GM21576 (cell line): ENCODE measurements around the gene GPX5.
"Not testable (repeated sequence)": the region's sequence is repeated elsewhere in the genome, so short reads cannot be mapped to it uniquely, and the experiment has no call there.

ENCODE experiments used
- ATAC-seq: cut with Tn5 transposase; IDR thresholded peaks from one replicate; pipeline ENCODE4 v1.9.1; 2021; ENCODE audit warnings: mild to moderate bottlenecking, moderate library complexity; ENCODE audit not compliant: unreplicated experiment

GPX5 gene

GRCh38 chr6:28525496-28526039, at the start of gene GPX5:
TSS of gene GPX5 (plus strand) at chr6:28525881. CDS start at chr6:28526014, 133 bp downstream.
- ATAC-seq: no peak

- ATAC-seq: no peak
Measured at GRCh38 chr6:28478518-28478917, 47.2 kb upstream of the GPX5 start.

- ATAC-seq: no peak
Measured at GRCh38 chr6:28480253-28480932, 45.3 kb upstream of the GPX5 start.

- no peak for ATAC-seq
Measured at GRCh38 chr6:28485482-28485881, 40.2 kb upstream of the GPX5 start.

- ATAC-seq: no peak
Measured at GRCh38 chr6:28486533-28486932, 39.1 kb upstream of the GPX5 start.

- no peak for ATAC-seq
Measured at GRCh38 chr6:28486988-28487742, 38.5 kb upstream of the GPX5 start.

GRCh38 chr6:28488916-28489365, 36.7 kb upstream of the GPX5 start:
- ATAC-seq: peak; percentile 22

GRCh38 chr6:28489366-28490204, 36.1 kb upstream of the GPX5 start:
- peak; percentile 75 for ATAC-seq

- ATAC-seq: peak; percentile 18
Measured at GRCh38 chr6:28490205-28490890, 35.3 kb upstream of the GPX5 start.

- no peak for ATAC-seq
Measured at GRCh38 chr6:28491984-28492317, 33.7 kb upstream of the GPX5 start.

- ATAC-seq: no peak
Measured at GRCh38 chr6:28496099-28496779, 29.4 kb upstream of the GPX5 start.

GRCh38 chr6:28497306-28497705, 28.4 kb upstream of the GPX5 start:
- ATAC-seq: no peak

GRCh38 chr6:28497893-28498292, 27.8 kb upstream of the GPX5 start:
- no peak for ATAC-seq

- no peak for ATAC-seq
Measured at GRCh38 chr6:28501259-28501658, 24.4 kb upstream of the GPX5 start.

- ATAC-seq: not testable (repeated sequence)
Measured at GRCh38 chr6:28502136-28502535, 23.5 kb upstream of the GPX5 start.

GRCh38 chr6:28502709-28503305, 22.9 kb upstream of the GPX5 start:
- ATAC-seq: not testable (repeated sequence)

- no peak for ATAC-seq
Measured at GRCh38 chr6:28505733-28506132, 19.9 kb upstream of the GPX5 start.

- ATAC-seq: no peak
Measured at GRCh38 chr6:28506807-28507475, 18.7 kb upstream of the GPX5 start.

- ATAC-seq: no peak
Measured at GRCh38 chr6:28511628-28512300, 13.9 kb upstream of the GPX5 start.
